GM12865 (cell line): Measurements from ENCODE around the gene CHRNA3.

ENCODE experiments used
- DNase-seq: peaks from one replicate; pipeline ENCODE4 v3.0.0; 2010; ENCODE audit warnings: low read depth
- H3K4me3 ChIP-seq: 2 replicates; pipeline ENCODE4 v1.5.1; 2011; ENCODE audit warnings: mild to moderate bottlenecking, low read depth, low read length, control low read depth
- CTCF ChIP-seq: IDR thresholded peaks from 2 replicates; pipeline ENCODE4 v1.5.1; 2011; ENCODE audit warnings: low read length, control low read depth, low read depth, inconsistent platforms; ENCODE audit not compliant: insufficient read depth; ENCODE audit errors: missing control alignments

Gene CHRNA3

DNA sequence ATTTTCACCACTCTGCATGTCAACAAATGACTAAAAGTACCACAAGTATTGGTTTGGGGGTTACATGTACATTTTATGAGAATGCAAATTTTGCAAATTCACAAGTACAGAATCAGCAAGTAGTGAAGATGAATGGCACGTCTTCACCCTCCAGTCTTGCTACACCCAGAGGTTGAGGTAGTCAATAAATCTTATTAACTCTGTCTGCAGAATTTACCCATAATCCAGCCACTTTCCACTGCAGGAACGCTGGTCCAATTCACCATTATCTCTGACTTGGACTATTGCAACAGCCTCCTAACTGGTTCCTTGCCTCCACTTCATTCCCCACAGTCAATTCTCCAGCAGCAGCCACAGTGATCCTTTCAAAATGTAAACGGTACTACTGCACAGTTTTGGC, 70.0 kb downstream of the CHRNA3 start:
- no peak for DNase-seq
- TF ChIP-seq CTCF, result no peak
- H3K4me3 ChIP-seq, result no peak overlapping the region

DNA sequence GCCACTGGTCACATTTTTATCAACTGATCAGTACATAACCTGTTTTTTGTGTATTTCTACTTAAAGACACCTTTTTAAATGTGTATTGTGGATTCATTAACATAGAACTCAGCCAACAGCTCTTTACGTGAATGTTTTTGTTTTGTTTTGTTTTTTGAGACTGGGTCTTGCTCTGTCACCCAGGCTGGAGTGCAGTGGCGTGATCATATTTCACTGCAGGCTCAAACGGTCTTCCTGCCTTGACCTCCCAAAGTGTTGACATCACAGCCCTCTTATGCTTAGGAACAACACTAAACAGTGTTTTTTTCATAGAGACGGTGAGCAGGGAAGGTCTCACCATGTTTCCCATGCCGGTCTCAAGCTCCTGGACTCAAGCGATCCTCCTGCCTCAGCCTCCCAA, 70.6 kb downstream of the CHRNA3 start:
- no peak for TF ChIP-seq CTCF
- DNase-seq, result no peak
- H3K4me3 ChIP-seq, result no peak overlapping the region
